ENCODE data around the gene PHACTR1. TPM values are rescaled to one million over a fixed set of nuclear protein-coding genes. Genes with fewer than 3 reads are reported as not detected.

The PHACTR1 gene
- total and polyA plus RNA-seq, 2 donors (not counting 1 experiment from before 2014, with no cell fraction given), result 0.60 to 1.2 TPM

- H3K4me1 ChIP-seq (ENCODE audit: control insufficient read depth, extremely low read depth, insufficient read depth, low read length), result no peaks in the 10 kb centered on the region
- H3K27me3 ChIP-seq (ENCODE audit: control insufficient read depth, insufficient read depth, low read length), result no peaks in the 10 kb centered on the region
- no peak overlapping the region for H3K9ac ChIP-seq (ENCODE audit: insufficient read depth, low read length)
- H3K9me3 ChIP-seq (ENCODE audit: control insufficient read depth, insufficient read depth, low read depth, low read length), result no peaks in the 10 kb centered on the region
- no peaks in the 10 kb centered on the region for H3K79me2 ChIP-seq (ENCODE audit: control insufficient read depth, insufficient read depth, low read length)
- DNase-seq (ENCODE audit: low read depth in 2 of 2), result no peak
- H3K36me3 ChIP-seq (ENCODE audit: control insufficient read depth, insufficient read depth, low read length), result no peaks in the 10 kb centered on the region
- no peak overlapping the region for H2AFZ ChIP-seq (ENCODE audit: low read length)
- H3K27ac ChIP-seq (ENCODE audit: insufficient read depth, low read length), result no peak overlapping the region
- no peaks in the 10 kb centered on the region for H4K20me1 ChIP-seq (ENCODE audit: control insufficient read depth, extremely low read depth, insufficient read depth, low read length)
- no peak for TF ChIP-seq EZH2 (IDR thresholded peaks at IDR 0.05; ENCODE audit: low read length, missing control alignments)
- no peak for TF ChIP-seq CTCF (conservative IDR thresholded peaks at IDR 0.05 in 1 of 2, IDR thresholded peaks at IDR 0.05 in 1 of 2; ENCODE audit: low read depth in 1 of 2, low read length in 2 of 2)
- H3K4me3 ChIP-seq (replicated peaks in 1 of 4; ENCODE audit: control extremely low read depth in 1 of 4, insufficient read depth in 1 of 4, low read depth in 3 of 4, low read length in 4 of 4), result no peak overlapping the region
- no peak overlapping the region for H3K4me2 ChIP-seq (ENCODE audit: extremely low read depth, insufficient read depth, low read length)
Observed at GRCh38 chr6:13261464-13261994, 545.0 kb downstream of the PHACTR1 start.

- TF ChIP-seq CTCF (conservative IDR thresholded peaks at IDR 0.05 in 1 of 2, IDR thresholded peaks at IDR 0.05 in 1 of 2; ENCODE audit: low read depth in 1 of 2, low read length in 2 of 2) (no peak), EZH2 (IDR thresholded peaks at IDR 0.05; ENCODE audit: low read length, missing control alignments) (no peak)
- no peak overlapping the region for H3K4me2 ChIP-seq (ENCODE audit: extremely low read depth, insufficient read depth, low read length)
- no peak overlapping the region for H3K4me3 ChIP-seq (replicated peaks in 1 of 4; ENCODE audit: control extremely low read depth in 1 of 4, insufficient read depth in 1 of 4, low read depth in 3 of 4, low read length in 4 of 4)
- no peaks in the 10 kb centered on the region for H3K9me3 ChIP-seq (ENCODE audit: control insufficient read depth, insufficient read depth, low read depth, low read length)
- H3K27ac ChIP-seq (ENCODE audit: insufficient read depth, low read length), result no peak overlapping the region
- no peak overlapping the region for H3K9ac ChIP-seq (ENCODE audit: insufficient read depth, low read length)
- H3K36me3 ChIP-seq (ENCODE audit: control insufficient read depth, insufficient read depth, low read length), result no peaks in the 10 kb centered on the region
- no peaks in the 10 kb centered on the region for H4K20me1 ChIP-seq (ENCODE audit: control insufficient read depth, extremely low read depth, insufficient read depth, low read length)
- no peaks in the 10 kb centered on the region for H3K27me3 ChIP-seq (ENCODE audit: control insufficient read depth, insufficient read depth, low read length)
- H3K4me1 ChIP-seq (ENCODE audit: control insufficient read depth, extremely low read depth, insufficient read depth, low read length), result no peaks in the 10 kb centered on the region
- DNase-seq (ENCODE audit: low read depth in 2 of 2), result no peak
- H2AFZ ChIP-seq (ENCODE audit: low read length), result no peak overlapping the region
- no peaks in the 10 kb centered on the region for H3K79me2 ChIP-seq (ENCODE audit: control insufficient read depth, insufficient read depth, low read length)
Observed at GRCh38 chr6:13262302-13263230, 546.0 kb downstream of the PHACTR1 start.

- no peak overlapping the region for H3K4me2 ChIP-seq (ENCODE audit: extremely low read depth, insufficient read depth, low read length)
- no peak for DNase-seq (ENCODE audit: low read depth in 2 of 2)
- H3K79me2 ChIP-seq (ENCODE audit: control insufficient read depth, insufficient read depth, low read length), result no peaks in the 10 kb centered on the region
- H3K4me3 ChIP-seq (replicated peaks in 1 of 4; ENCODE audit: control extremely low read depth in 1 of 4, insufficient read depth in 1 of 4, low read depth in 3 of 4, low read length in 4 of 4), result no peak overlapping the region
- H3K9me3 ChIP-seq (ENCODE audit: control insufficient read depth, insufficient read depth, low read depth, low read length), result no peaks in the 10 kb centered on the region
- H3K4me1 ChIP-seq (ENCODE audit: control insufficient read depth, extremely low read depth, insufficient read depth, low read length), result no peaks in the 10 kb centered on the region
- no peak for TF ChIP-seq EZH2 (IDR thresholded peaks at IDR 0.05; ENCODE audit: low read length, missing control alignments)
- TF ChIP-seq CTCF (conservative IDR thresholded peaks at IDR 0.05 in 1 of 2, IDR thresholded peaks at IDR 0.05 in 1 of 2; ENCODE audit: low read depth in 1 of 2, low read length in 2 of 2), result no peak
- H3K27me3 ChIP-seq (ENCODE audit: control insufficient read depth, insufficient read depth, low read length), result no peaks in the 10 kb centered on the region
- no peak overlapping the region for H3K9ac ChIP-seq (ENCODE audit: insufficient read depth, low read length)
- no peak overlapping the region for H2AFZ ChIP-seq (ENCODE audit: low read length)
- H4K20me1 ChIP-seq (ENCODE audit: control insufficient read depth, extremely low read depth, insufficient read depth, low read length), result no peaks in the 10 kb centered on the region
- H3K27ac ChIP-seq (ENCODE audit: insufficient read depth, low read length), result no peak overlapping the region
- no peaks in the 10 kb centered on the region for H3K36me3 ChIP-seq (ENCODE audit: control insufficient read depth, insufficient read depth, low read length)
Observed at GRCh38 chr6:13263669-13264068, 547.1 kb downstream of the PHACTR1 start.

All from fibroblast of lung (primary cell).